Neuronal stem cell (in vitro differentiated cells): ENCODE results near the gene MED13L.
"Not testable (repeated sequence)": the region's sequence is repeated elsewhere in the genome, so short reads cannot be mapped to it uniquely, and the experiment has no call there.

ENCODE experiments used
- DNase-seq: peaks from one replicate; pipeline ENCODE4 v3.0.0-alpha.2; 2013; ENCODE audit warnings: low spot score
- H2AFZ ChIP-seq: one replicate; pipeline ENCODE4 v1.6.1; 2013; ENCODE audit warnings: mild to moderate bottlenecking, low read length, inconsistent platforms
- H2AK5ac ChIP-seq: 2 replicates; pipeline ENCODE4 v1.6.1; 2013; ENCODE audit warnings: low read depth, mild to moderate bottlenecking, inconsistent platforms, low read length, moderate library complexity, mixed read lengths
- H2BK120ac ChIP-seq: 2 replicates; pipeline ENCODE4 v1.6.1; 2013; ENCODE audit warnings: low read depth, mild to moderate bottlenecking, inconsistent platforms, low read length, moderate library complexity, mixed read lengths
- H2BK12ac ChIP-seq: one replicate; pipeline ENCODE4 v1.6.1; 2013; ENCODE audit warnings: low read length, inconsistent platforms
- H2BK15ac ChIP-seq: 2 replicates; pipeline ENCODE4 v1.6.1; 2013; ENCODE audit warnings: mild to moderate bottlenecking, low read length, inconsistent platforms, mixed read lengths
- H2BK5ac ChIP-seq: one replicate; pipeline ENCODE4 v1.6.1; 2013; ENCODE audit warnings: inconsistent platforms, mild to moderate bottlenecking, low read length, moderate library complexity
- H3K14ac ChIP-seq: one replicate; pipeline ENCODE4 v1.6.1; 2013; ENCODE audit warnings: low read length, inconsistent platforms
- H3K18ac ChIP-seq: 2 replicates; pipeline ENCODE4 v1.6.1; 2013; ENCODE audit warnings: low read length, inconsistent platforms
- H3K23ac ChIP-seq: 2 replicates; pipeline ENCODE4 v1.6.1; 2013; ENCODE audit warnings: low read depth, mild to moderate bottlenecking, mixed read lengths, low read length, inconsistent platforms; ENCODE audit not compliant: poor library complexity
- H3K27ac ChIP-seq: replicated peaks from 3 replicates; pipeline ENCODE4 v1.5.1; 2013; ENCODE audit warnings: low read length, inconsistent platforms
- H3K27me3 ChIP-seq, 3 experiments: 2 replicates each; pipeline ENCODE4 v1.6.1; 2013; ENCODE audit warnings: low read length in 3 of 3, mild to moderate bottlenecking in 2 of 3, inconsistent platforms in 1 of 3, low read depth in 1 of 3, mixed read lengths in 1 of 3, moderate library complexity in 1 of 3; ENCODE audit not compliant: control insufficient read depth in 3 of 3, insufficient read depth in 3 of 3
- H3K36me3 ChIP-seq, 2 donors: replicated peaks in 1 of 2; 2 replicates each; pipeline ENCODE4 v1.6.1; 2013; ENCODE audit warnings: low read length in 2 of 2; ENCODE audit not compliant: control insufficient read depth in 2 of 2, insufficient read depth in 2 of 2
- H3K4ac ChIP-seq: 2 replicates; pipeline ENCODE4 v1.6.1; 2013; ENCODE audit warnings: inconsistent platforms, mild to moderate bottlenecking, low read length, moderate library complexity
- H3K4me1 ChIP-seq, 2 donors: 1 replicate in 1 of 2; 2 replicates in 1 of 2; pipeline ENCODE4 v1.6.1; 2013; ENCODE audit warnings: low read length in 2 of 2, low read depth in 1 of 2; ENCODE audit not compliant: control insufficient read depth in 2 of 2, insufficient read depth in 1 of 2
- H3K4me2 ChIP-seq: one replicate; pipeline ENCODE4 v1.6.1; 2013; ENCODE audit warnings: mild to moderate bottlenecking, low read length, inconsistent platforms; ENCODE audit not compliant: insufficient read depth, poor library complexity, severe bottlenecking
- H3K4me3 ChIP-seq, 2 donors: 2 replicates each; pipeline ENCODE4 v1.5.1; 2013; ENCODE audit warnings: low read length in 2 of 2, mild to moderate bottlenecking in 2 of 2, inconsistent platforms in 1 of 2, moderate library complexity in 1 of 2
- H3K79me1 ChIP-seq: one replicate; pipeline ENCODE4 v1.6.1; 2013; ENCODE audit warnings: low read depth, mild to moderate bottlenecking, inconsistent platforms, low read length, moderate library complexity
- H3K9ac ChIP-seq: one replicate; pipeline ENCODE4 v1.6.1; 2013; ENCODE audit warnings: mild to moderate bottlenecking, low read depth, low read length, inconsistent platforms; ENCODE audit not compliant: poor library complexity
- H3K9me3 ChIP-seq, 2 donors: replicated peaks in 1 of 2; 2 replicates each; pipeline versions ENCODE3 to v1.6.1; 2013; ENCODE audit warnings: low read length in 2 of 2, mild to moderate bottlenecking in 2 of 2, inconsistent platforms in 1 of 2, low read depth in 1 of 2, mixed read lengths in 1 of 2, moderate library complexity in 1 of 2; ENCODE audit not compliant: control insufficient read depth in 2 of 2, insufficient read depth in 1 of 2
- H4K8ac ChIP-seq: one replicate; pipeline ENCODE4 v1.6.1; 2013; ENCODE audit warnings: low read depth, mild to moderate bottlenecking, inconsistent platforms, low read length, moderate library complexity
- H4K91ac ChIP-seq: one replicate; pipeline ENCODE4 v1.6.1; 2013; ENCODE audit warnings: low read length, low read depth, mild to moderate bottlenecking, inconsistent platforms; ENCODE audit not compliant: poor library complexity
- WGBS, 2 donors: extraction: QIAGEN DNeasy Blood & Tissue Kit; methylation state at CpG; one replicate each; pipeline ENCODE4 v1.1.7; 2013; ENCODE audit warnings: missing lambda C conversion rate in 2 of 2, mixed read lengths in 1 of 2; ENCODE audit not compliant: insufficient read length in 2 of 2, insufficient replicate concordance in 1 of 2; ENCODE audit errors: extremely low coverage in 2 of 2; 5-methylcytosine and 5-hydroxymethylcytosine counted together

Gene MED13L

DNA sequence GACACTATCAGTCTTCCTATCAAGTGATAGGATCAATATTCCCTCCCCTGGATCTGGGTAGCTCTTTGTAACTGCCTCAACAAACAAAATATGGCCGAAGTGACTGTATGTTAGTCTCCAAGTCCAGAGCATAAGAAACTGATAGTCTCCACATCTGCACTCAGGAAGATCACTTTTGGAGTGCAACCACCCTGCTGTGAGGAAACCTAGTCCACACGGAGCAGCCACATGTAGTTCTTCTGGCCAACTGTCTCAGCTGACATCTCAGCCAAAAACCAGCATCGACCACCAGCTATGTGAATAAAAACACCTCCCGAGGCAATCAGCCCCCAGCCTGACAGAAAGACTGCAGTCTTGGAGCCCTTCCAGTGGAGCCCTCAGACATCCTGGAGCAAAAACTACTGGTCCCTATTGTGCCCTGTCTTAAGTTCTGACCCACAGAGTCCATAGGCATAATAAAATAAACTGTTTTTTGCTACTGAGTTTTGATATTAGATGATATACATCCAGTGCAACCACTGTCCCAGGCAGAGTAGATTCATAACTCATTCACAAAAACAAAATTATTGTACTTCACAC lies 143.8 kb downstream of the MED13L start:
- no CpG with 5 or more reads among the region's 4 CpGs for WGBS, 2 donors
- Histone ChIP-seq H2BK120ac (no peak overlapping the region), H4K8ac (no peak overlapping the region), H2BK5ac (no peak overlapping the region), H4K91ac (no peak overlapping the region), H3K27me3 (no peaks in the 10 kb centered on the region), H2BK15ac (no peak overlapping the region), H2AFZ (no peak overlapping the region), H3K36me3 (no peaks in the 10 kb centered on the region), H2BK12ac (no peak overlapping the region), H3K4me2 (no peak overlapping the region), H3K9me3 (no peaks in the 10 kb centered on the region), H2AK5ac (no peak overlapping the region), H3K18ac (no peak overlapping the region), H3K4ac (no peak overlapping the region), H3K9ac (no peak overlapping the region), H3K23ac (no peak overlapping the region), H3K79me1 (no peaks in the 10 kb centered on the region), H3K27ac (no peak overlapping the region), H3K14ac (no peak overlapping the region), H3K4me3 (no peak overlapping the region), H3K4me1 (peaks cover 7 to 9% of the 10 kb centered on the region in 2 donors)
- no peak for DNase-seq

DNA sequence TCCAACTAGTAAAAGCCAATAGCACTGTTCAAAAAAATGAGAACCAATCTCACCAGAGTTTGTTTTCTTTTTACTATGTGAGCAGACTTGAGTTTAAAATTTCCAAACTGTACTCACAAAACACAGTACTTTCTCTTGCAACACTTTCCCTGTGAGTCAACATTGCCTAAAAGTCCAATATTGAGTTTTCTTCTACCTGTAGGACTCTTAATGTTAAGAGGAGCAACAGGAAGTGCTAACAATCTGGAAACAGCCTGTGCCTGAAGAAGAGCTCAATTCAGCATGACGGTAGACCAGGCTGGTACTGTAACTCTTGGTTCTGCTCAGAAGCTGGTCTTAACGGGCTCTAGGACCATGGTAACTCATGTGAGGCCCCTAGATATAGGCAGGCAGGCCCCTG lies 144.3 kb downstream of the MED13L start:
- H4K91ac ChIP-seq = no peak overlapping the region
- H3K27me3 ChIP-seq = no peaks in the 10 kb centered on the region
- H3K4me3 ChIP-seq = no peak overlapping the region
- H3K18ac ChIP-seq = no peak overlapping the region
- no peak overlapping the region for H3K4ac ChIP-seq
- peaks cover 5 to 7% of the 10 kb centered on the region in 2 donors for H3K4me1 ChIP-seq
- DNase-seq = no peak
- H2AFZ ChIP-seq = no peak overlapping the region
- H2AK5ac ChIP-seq = no peak overlapping the region
- no peak overlapping the region for H2BK15ac ChIP-seq
- H3K4me2 ChIP-seq = no peak overlapping the region
- H3K14ac ChIP-seq = no peak overlapping the region
- no peak overlapping the region for H3K9ac ChIP-seq
- no peak overlapping the region for H2BK12ac ChIP-seq
- H4K8ac ChIP-seq = no peak overlapping the region
- no CpG with 5 or more reads among the region's 2 CpGs for WGBS, 2 donors
- no peaks in the 10 kb centered on the region for H3K79me1 ChIP-seq
- H3K27ac ChIP-seq = no peak overlapping the region
- H2BK5ac ChIP-seq = no peak overlapping the region
- H3K9me3 ChIP-seq = no peaks in the 10 kb centered on the region
- H2BK120ac ChIP-seq = no peak overlapping the region
- no peak overlapping the region for H3K23ac ChIP-seq
- H3K36me3 ChIP-seq = no peaks in the 10 kb centered on the region

DNA sequence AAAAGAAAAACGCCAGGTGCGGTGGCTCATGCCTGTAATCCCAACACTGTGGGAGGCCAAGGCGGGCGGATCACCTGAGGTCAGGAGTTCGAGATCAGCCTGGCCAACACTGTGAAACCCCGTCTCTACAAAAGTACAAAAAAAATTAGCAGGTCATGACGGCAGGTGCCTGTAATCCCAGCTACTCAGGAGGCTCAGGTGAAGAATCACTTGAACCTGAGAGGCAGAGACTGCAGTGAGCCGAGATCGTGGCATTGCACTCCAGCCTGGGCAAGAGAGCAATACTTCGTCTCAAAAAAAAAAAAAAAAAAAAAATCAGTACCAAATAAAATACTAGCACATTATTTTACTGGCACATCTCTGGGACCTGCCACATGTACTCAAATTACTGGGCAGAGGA lies 145.5 kb downstream of the MED13L start:
- not testable (repeated sequence) for H3K18ac ChIP-seq

DNA sequence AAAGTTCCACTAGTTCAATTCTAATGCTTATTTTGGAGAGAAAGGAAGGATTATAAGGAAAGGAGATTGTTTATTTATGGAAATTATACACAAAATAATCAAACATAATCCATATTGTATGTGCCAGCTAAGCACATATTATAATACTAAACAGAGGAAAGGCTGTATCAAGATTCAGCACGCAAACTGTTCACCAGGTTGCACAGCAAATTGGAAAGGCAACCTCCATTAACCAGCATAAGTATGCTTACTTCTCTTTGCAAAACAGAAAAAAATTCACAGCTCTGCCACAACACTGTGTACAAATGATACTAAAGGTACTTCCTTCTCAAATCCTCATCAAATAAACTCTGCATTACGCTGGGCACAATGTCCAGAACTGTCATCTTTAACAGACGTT lies 146.3 kb downstream of the MED13L start:
- Histone ChIP-seq H3K18ac (no peak overlapping the region), H3K4me2 (no peak overlapping the region), H2BK12ac (no peak overlapping the region), H2AFZ (no peak overlapping the region), H4K91ac (no peak overlapping the region), H2BK5ac (no peak overlapping the region), H3K4ac (no peak overlapping the region), H2AK5ac (no peak overlapping the region), H3K27me3 (no peaks in the 10 kb centered on the region), H3K9me3 (no peaks in the 10 kb centered on the region), H3K27ac (no peak overlapping the region), H4K8ac (no peak overlapping the region), H3K4me1 (peaks cover 8 to 13% of the 10 kb centered on the region in 2 donors), H3K14ac (no peak overlapping the region), H2BK120ac (no peak overlapping the region), H3K23ac (no peak overlapping the region), H3K36me3 (no peaks in the 10 kb centered on the region), H2BK15ac (no peak overlapping the region), H3K79me1 (no peaks in the 10 kb centered on the region), H3K9ac (no peak overlapping the region), H3K4me3 (no peak overlapping the region)
- no CpG with 5 or more reads among the region's 3 CpGs for WGBS, 2 donors
- DNase-seq = no peak

More for the DNA sequence above, 145.5 kb downstream of the MED13L start:
- not testable (repeated sequence) for H3K4ac ChIP-seq, H2BK15ac ChIP-seq, H3K9me3 ChIP-seq, H4K91ac ChIP-seq, H3K9ac ChIP-seq, H3K36me3 ChIP-seq, H2BK120ac ChIP-seq, H3K79me1 ChIP-seq, H3K4me2 ChIP-seq, DNase-seq, H2AFZ ChIP-seq, H3K4me3 ChIP-seq, H2BK5ac ChIP-seq, H3K27me3 ChIP-seq, H2AK5ac ChIP-seq, H4K8ac ChIP-seq, H3K23ac ChIP-seq, H3K14ac ChIP-seq, H3K27ac ChIP-seq, H2BK12ac ChIP-seq
- no CpG with 5 or more reads among the region's 10 CpGs for WGBS, 2 donors
- peaks cover 7 to 11% of the 10 kb centered on the region in 2 donors for H3K4me1 ChIP-seq
